ENCODE data around the gene PDE1C.
"Not testable (repeated sequence)": the region's sequence is repeated elsewhere in the genome, so short reads cannot be mapped to it uniquely, and the experiment has no call there.

Gene PDE1C

GRCh38 chr7:31857172-31857571 lies 213.0 kb downstream of the PDE1C start:
- Mint-ChIP-seq H3K4me1 (no peaks in the 10 kb centered on the region), H3K27me3 (no peaks in the 10 kb centered on the region), H3K9me3 (peaks cover 18 to 20% of the 10 kb centered on the region in 2 donors), H3K27ac (no peak overlapping the region), H3K4me3 (no peak overlapping the region)
- no peak for DNase-seq
- ATAC-seq: no peak

DNA sequence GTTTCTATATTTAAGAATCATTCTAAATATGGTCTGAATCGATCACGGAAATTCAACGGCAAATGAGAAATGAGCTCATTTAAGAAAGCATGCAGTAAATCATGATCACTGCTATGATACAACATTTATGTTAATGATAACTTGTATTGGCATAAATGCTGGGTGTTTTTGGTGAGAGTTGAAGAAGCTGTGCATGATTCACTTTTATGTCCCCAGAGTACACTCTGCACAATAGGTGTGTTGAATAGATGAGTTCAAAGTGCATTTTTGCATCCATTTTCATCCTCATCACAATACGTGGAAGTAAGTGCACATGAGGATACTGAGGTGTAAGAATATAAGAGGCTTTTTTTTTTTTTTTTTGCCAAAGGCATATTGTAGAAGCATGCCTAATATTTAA lies 213.9 kb downstream of the PDE1C start:
- H3K27ac Mint-ChIP-seq: no peak overlapping the region
- ATAC-seq (no peak), DNase-seq (no peak)
- H3K4me3 Mint-ChIP-seq: no peak overlapping the region
- no peaks in the 10 kb centered on the region for H3K4me1 Mint-ChIP-seq
- no peaks in the 10 kb centered on the region for H3K27me3 Mint-ChIP-seq
- peaks cover 13 to 17% of the 10 kb centered on the region in 2 donors for H3K9me3 Mint-ChIP-seq

DNA sequence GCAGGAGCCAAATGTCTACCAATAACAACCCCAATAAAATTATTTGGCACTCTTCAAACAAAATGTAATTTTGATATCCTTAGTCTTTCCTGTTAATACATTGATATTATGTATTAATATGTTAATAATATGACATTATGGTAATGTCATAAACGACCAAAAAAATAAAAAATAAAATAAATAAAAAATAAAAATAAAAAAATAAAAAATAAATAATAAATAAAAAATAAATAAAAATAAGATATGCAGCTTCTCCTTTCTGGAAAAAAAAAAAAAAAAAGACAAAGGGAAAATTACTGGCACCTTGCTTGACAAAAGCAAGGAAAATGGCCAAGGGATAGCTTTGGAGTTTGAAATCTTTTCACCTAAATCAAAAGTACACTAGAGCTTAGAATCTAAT lies 214.7 kb downstream of the PDE1C start:
- Mint-ChIP-seq H3K27ac (no peak overlapping the region), H3K9me3 (peaks cover 7 to 11% of the 10 kb centered on the region in 2 donors), H3K4me1 (no peaks in the 10 kb centered on the region), H3K4me3 (no peak overlapping the region), H3K27me3 (no peaks in the 10 kb centered on the region)
- ATAC-seq (no peak), DNase-seq (no peak)

GRCh38 chr7:31853380-31853779 lies 216.8 kb downstream of the PDE1C start:
- H3K27ac Mint-ChIP-seq: no peak overlapping the region
- no peaks in the 10 kb centered on the region for H3K27me3 Mint-ChIP-seq
- ATAC-seq (no peak), DNase-seq (no peak)
- H3K4me1 Mint-ChIP-seq: no peaks in the 10 kb centered on the region
- peaks cover 7 to 11% of the 10 kb centered on the region in 2 donors for H3K9me3 Mint-ChIP-seq
- no peak overlapping the region for H3K4me3 Mint-ChIP-seq

- no peak overlapping the region for H3K27ac Mint-ChIP-seq
- no peak for DNase-seq
- no peak overlapping the region for H3K4me3 Mint-ChIP-seq
- H3K27me3 Mint-ChIP-seq: no peaks in the 10 kb centered on the region
- peaks cover 4 to 7% of the 10 kb centered on the region in 2 donors for H3K9me3 Mint-ChIP-seq
- H3K4me1 Mint-ChIP-seq: no peaks in the 10 kb centered on the region
- ATAC-seq: no peak
Observed at GRCh38 chr7:31852462-31852861, 217.7 kb downstream of the PDE1C start.

DNA sequence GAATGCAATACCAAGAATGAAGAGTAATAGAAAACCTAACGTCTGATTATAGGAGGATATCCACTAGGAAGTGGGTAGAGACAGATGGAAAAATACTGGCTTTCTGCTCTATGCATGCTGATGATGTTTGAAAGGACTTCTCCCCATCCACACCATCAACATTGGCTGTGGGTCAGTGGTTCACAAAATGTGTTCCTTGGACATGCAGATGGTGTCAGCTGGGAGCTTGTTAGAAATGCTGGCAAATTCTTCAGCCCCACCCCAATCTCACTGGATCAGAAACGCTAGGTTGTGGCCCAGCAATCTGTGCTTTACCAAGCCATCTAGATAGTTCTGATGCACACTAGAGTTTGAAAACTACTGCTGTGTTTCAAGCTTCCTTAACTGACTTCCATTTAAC lies 219.1 kb downstream of the PDE1C start:
- no peak overlapping the region for H3K27ac Mint-ChIP-seq
- ATAC-seq (no peak), DNase-seq (no peak)
- H3K4me3 Mint-ChIP-seq: no peak overlapping the region
- peaks cover 4 to 7% of the 10 kb centered on the region in 2 donors for H3K9me3 Mint-ChIP-seq
- H3K27me3 Mint-ChIP-seq: no peaks in the 10 kb centered on the region
- H3K4me1 Mint-ChIP-seq: no peaks in the 10 kb centered on the region

- Mint-ChIP-seq H3K4me1 (no peaks in the 10 kb centered on the region), H3K9me3 (peaks cover 4 to 7% of the 10 kb centered on the region in 2 donors), H3K27ac (no peak overlapping the region), H3K4me3 (no peak overlapping the region), H3K27me3 (no peaks in the 10 kb centered on the region)
- no peak for ATAC-seq
- no peak for DNase-seq
Observed at GRCh38 chr7:31850601-31851000, 219.6 kb downstream of the PDE1C start.

- ATAC-seq: no peak
- H3K9me3 Mint-ChIP-seq: peaks cover 4 to 7% of the 10 kb centered on the region in 2 donors
- no peaks in the 10 kb centered on the region for H3K27me3 Mint-ChIP-seq
- DNase-seq: no peak
- H3K4me3 Mint-ChIP-seq: no peak overlapping the region
- no peak overlapping the region for H3K27ac Mint-ChIP-seq
- H3K4me1 Mint-ChIP-seq: no peaks in the 10 kb centered on the region
Observed at GRCh38 chr7:31850066-31850465, 220.1 kb downstream of the PDE1C start.

GRCh38 chr7:31835471-31835870 lies 234.7 kb downstream of the PDE1C start:
- ATAC-seq (no peak), DNase-seq (no peak)
- no peaks in the 10 kb centered on the region for H3K27me3 Mint-ChIP-seq
- peaks cover 9 to 11% of the 10 kb centered on the region in 2 donors for H3K9me3 Mint-ChIP-seq
- H3K4me3 Mint-ChIP-seq: no peak overlapping the region
- no peaks in the 10 kb centered on the region for H3K4me1 Mint-ChIP-seq
- no peak overlapping the region for H3K27ac Mint-ChIP-seq

DNA sequence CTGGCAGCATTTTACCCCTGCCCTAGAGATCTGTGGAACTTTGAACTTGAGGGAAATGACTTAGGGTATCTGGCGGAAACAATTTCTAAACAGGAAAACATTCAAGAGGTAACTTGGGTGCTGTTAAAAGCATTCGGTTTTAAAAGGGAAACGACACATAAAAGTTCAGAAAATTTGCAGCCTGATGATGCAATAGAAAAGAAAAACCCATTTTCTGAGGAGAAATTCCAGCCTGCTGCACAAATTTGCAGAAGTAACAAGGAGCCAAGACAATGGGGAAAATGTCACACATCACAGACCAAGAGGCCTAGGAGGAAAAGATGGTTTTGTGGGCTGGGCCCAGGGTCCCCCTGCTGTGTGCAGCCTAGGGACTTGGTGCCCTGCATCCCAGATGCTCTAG lies 236.6 kb downstream of the PDE1C start:
- H3K4me3 Mint-ChIP-seq, H3K27me3 Mint-ChIP-seq, H3K4me1 Mint-ChIP-seq, H3K27ac Mint-ChIP-seq, DNase-seq, ATAC-seq: not testable (repeated sequence)
- H3K9me3 Mint-ChIP-seq: peaks cover 9 to 14% of the 10 kb centered on the region in 2 donors

DNA sequence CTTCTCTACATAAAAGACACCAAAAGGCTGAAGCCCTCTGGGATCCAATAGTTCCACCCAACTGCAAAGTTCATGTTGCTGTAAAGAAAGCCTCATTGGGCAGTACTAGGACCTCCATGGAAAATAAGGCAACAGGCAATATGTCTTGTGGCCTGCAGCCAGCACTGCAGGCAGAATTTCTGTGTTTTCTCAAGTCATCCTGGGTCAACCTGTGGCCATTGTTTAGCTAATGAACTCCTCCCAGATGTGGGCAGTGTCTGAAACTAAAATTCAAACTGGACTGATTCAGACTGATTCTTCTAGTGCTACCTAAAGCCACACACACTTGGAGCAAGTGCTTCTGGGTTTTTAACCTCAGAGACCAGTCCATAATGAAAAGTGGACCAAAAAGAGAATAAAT lies 241.7 kb downstream of the PDE1C start:
- DNase-seq: no peak
- Mint-ChIP-seq H3K27me3 (no peaks in the 10 kb centered on the region), H3K4me1 (no peaks in the 10 kb centered on the region), H3K27ac (no peak overlapping the region), H3K9me3 (peaks cover 13 to 16% of the 10 kb centered on the region in 2 donors), H3K4me3 (no peak overlapping the region)
- ATAC-seq: no peak

- Mint-ChIP-seq H3K4me3 (no peak overlapping the region), H3K27ac (no peak overlapping the region), H3K27me3 (no peaks in the 10 kb centered on the region), H3K4me1 (no peaks in the 10 kb centered on the region), H3K9me3 (peaks cover 8 to 10% of the 10 kb centered on the region in 2 donors)
- ATAC-seq (no peak), DNase-seq (no peak)
Observed at GRCh38 chr7:31825576-31825975, 244.6 kb downstream of the PDE1C start.

DNA sequence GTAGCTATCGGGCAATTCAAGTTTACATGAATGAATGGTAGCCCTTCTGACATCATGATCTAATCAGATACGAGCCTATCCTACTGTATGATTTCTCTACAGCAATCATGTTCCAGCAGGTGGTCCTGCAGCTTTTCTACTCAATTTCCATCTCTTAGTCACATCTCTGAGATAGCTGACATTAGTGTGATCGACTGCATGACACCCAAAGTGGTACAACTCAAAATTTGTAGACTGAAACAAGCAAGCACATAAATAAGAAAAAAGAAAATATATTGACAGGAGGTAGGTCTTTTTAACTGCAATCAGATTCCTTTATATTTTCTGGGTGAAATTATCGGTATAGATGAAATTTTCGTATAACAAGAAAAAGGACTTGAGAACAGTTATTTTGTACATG lies 251.2 kb downstream of the PDE1C start:
- H3K9me3 Mint-ChIP-seq: peaks cover 11 to 12% of the 10 kb centered on the region in 2 donors
- H3K27me3 Mint-ChIP-seq: no peaks in the 10 kb centered on the region
- H3K4me3 Mint-ChIP-seq: no peak overlapping the region
- DNase-seq (no peak), ATAC-seq (no peak)
- H3K27ac Mint-ChIP-seq: no peak overlapping the region
- H3K4me1 Mint-ChIP-seq: no peaks in the 10 kb centered on the region

DNA sequence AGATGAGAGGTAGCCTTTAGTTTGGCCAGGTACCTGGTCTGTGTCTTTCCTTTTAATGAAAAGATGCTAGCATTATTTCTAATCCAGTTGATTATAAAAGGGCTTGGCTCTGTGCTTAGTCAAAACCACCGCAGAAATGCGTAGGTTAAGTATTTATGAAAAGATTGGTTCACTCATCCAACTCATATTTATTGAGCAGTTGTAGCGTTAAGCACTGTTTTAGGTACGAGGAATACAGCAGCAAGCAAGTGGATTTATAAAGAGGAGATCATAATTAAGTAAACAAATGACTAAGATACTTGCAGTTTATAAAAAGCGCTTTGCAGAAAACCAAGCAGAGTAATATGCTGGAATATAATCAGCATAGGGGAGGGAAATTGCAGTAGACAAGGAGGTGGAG lies 253.4 kb downstream of the PDE1C start:
- ATAC-seq (no peak), DNase-seq (no peak)
- Mint-ChIP-seq H3K4me1 (no peaks in the 10 kb centered on the region), H3K27ac (no peak overlapping the region), H3K27me3 (no peaks in the 10 kb centered on the region), H3K9me3 (peaks cover 11 to 12% of the 10 kb centered on the region in 2 donors), H3K4me3 (no peak overlapping the region)

GRCh38 chr7:31815796-31816195 lies 254.4 kb downstream of the PDE1C start:
- Mint-ChIP-seq H3K27ac (no peak overlapping the region), H3K4me3 (no peak overlapping the region), H3K9me3 (peaks cover 12 to 14% of the 10 kb centered on the region in 2 donors), H3K27me3 (no peaks in the 10 kb centered on the region), H3K4me1 (no peaks in the 10 kb centered on the region)
- no peak for ATAC-seq
- DNase-seq: no peak

GRCh38 chr7:31814187-31814586 lies 256.0 kb downstream of the PDE1C start:
- H3K9me3 Mint-ChIP-seq: peaks cover 7 to 14% of the 10 kb centered on the region in 2 donors
- H3K27ac Mint-ChIP-seq: no peak overlapping the region
- H3K4me3 Mint-ChIP-seq: no peak overlapping the region
- H3K4me1 Mint-ChIP-seq: no peaks in the 10 kb centered on the region
- DNase-seq: no peak
- no peak for ATAC-seq
- H3K27me3 Mint-ChIP-seq: no peaks in the 10 kb centered on the region

- DNase-seq (no peak), ATAC-seq (no peak)
- H3K27ac Mint-ChIP-seq: no peak overlapping the region
- no peaks in the 10 kb centered on the region for H3K4me1 Mint-ChIP-seq
- peaks cover 4 to 14% of the 10 kb centered on the region in 2 donors for H3K9me3 Mint-ChIP-seq
- H3K27me3 Mint-ChIP-seq: no peaks in the 10 kb centered on the region
- H3K4me3 Mint-ChIP-seq: no peak overlapping the region
Observed at GRCh38 chr7:31811650-31812461, 258.4 kb downstream of the PDE1C start.
